ENCODE results near the gene FAM163A.

GRCh38 chr1:179822065-179822464 is 79.0 kb downstream of the FAM163A start:
- TF ChIP-seq EP300 (IDR thresholded peaks at IDR 0.05): no peak
- TF ChIP-seq POLR2A (IDR thresholded peaks at IDR 0.05): no peak

All from tibial nerve (tissue), 3 donors.